Transverse colon (tissue), 4 donors: ENCODE measurements around the gene UBE2S. TPM values are rescaled to one million over a fixed set of nuclear protein-coding genes. Genes with fewer than 3 reads are reported as not detected.

ENCODE experiments used
- DNase-seq: peaks from one replicate; pipeline ENCODE4 v3.0.0-alpha.2; 2019
- H3K27ac ChIP-seq, 4 donors: fragments of 200-600 bp; sonication (generic); 2 replicates each; pipeline ENCODE4 v1.5.1; 2016 to 2018; ENCODE audit warnings: inconsistent platforms in 4 of 4
- H3K27me3 ChIP-seq: fragments of 200-600 bp; sonication (generic); 2 replicates; pipeline ENCODE4 v1.5.1; 2017; ENCODE audit warnings: inconsistent platforms
- H3K36me3 ChIP-seq, 4 donors: fragments of 200-600 bp; sonication (generic); 2 replicates each; pipeline ENCODE4 v1.5.1; 2017 to 2019; ENCODE audit warnings: inconsistent platforms in 4 of 4
- H3K4me1 ChIP-seq, 4 donors: fragments of 200-600 bp; sonication (generic); 2 replicates each; pipeline ENCODE4 v1.5.1; 2017 to 2020; ENCODE audit warnings: inconsistent platforms in 4 of 4
- H3K4me3 ChIP-seq, 4 donors: fragments of 200-600 bp; sonication (generic); 1 replicate in 1 of 4; 2 replicates in 3 of 4; pipeline versions ENCODE4 v1.5.1 to v1.6.1; 2017 to 2019; ENCODE audit warnings: inconsistent platforms in 4 of 4
- H3K9me3 ChIP-seq, 2 donors: fragments of 200-600 bp; sonication (generic); 2 replicates each; pipeline ENCODE4 v1.5.1; 2017 to 2019; ENCODE audit warnings: inconsistent platforms in 2 of 2
- EP300 ChIP-seq: sonication (generic); formaldehyde crosslinking; IDR thresholded peaks from one replicate; pipeline ENCODE4 v1.6.1; 2017; ENCODE audit warnings: antibody characterized with exemption, low read depth
- POLR2A ChIP-seq: fragments of 450-650 bp; IDR thresholded peaks from one replicate; pipeline ENCODE4 v1.6.1; 2016; ENCODE audit warnings: antibody characterized with exemption, mild to moderate bottlenecking, moderate library complexity
- POLR2AphosphoS5 ChIP-seq, 3 donors: sonication (generic); formaldehyde crosslinking; IDR thresholded peaks; one replicate each; pipeline ENCODE4 v1.6.1; 2016; ENCODE audit warnings: antibody characterized with exemption in 3 of 3
- WGBS, 2 donors: methylation state at CpG; one replicate each; pipeline ENCODE4 v1.1.5; 2018; ENCODE audit warnings: low coverage in 1 of 2; 5-methylcytosine and 5-hydroxymethylcytosine counted together
- in situ Hi-C, 4 donors: fragments of 200-750 bp; cut with MboI; loops; one replicate each; pipeline versions ENCODE4 v1.15.0 to v1.15.1; 2017; ENCODE audit warnings: low sequenced_read_pairs in 3 of 4, low pct_ligation_motif_present in 1 of 4, low pct_unique_long_range_greater_than_20kb in 1 of 4
- intact Hi-C: fragments of 100-400 bp; cut with DNase I; formaldehyde crosslinking; loops from one replicate; pipeline ENCODE4 v1.15.1; 2023; ENCODE audit warnings: low total_unique reads
- total RNA-seq, 4 donors: library from RNA; depleted of rRNA; stranded (reverse); fragments of >200 nt; gene quantifications; one replicate each; pipeline ENCODE4 v1.1.0, GENCODE V29; 2016
- TF ChIP-seq, protein P1 (sequence below), 5 experiments: fragments of 200-600 bp in 3 of 5; fragments of 450-650 bp in 2 of 5; sonication (generic) in 3 of 5; IDR thresholded peaks; 1 replicate in 2 of 5; 2 replicates in 3 of 5; pipeline ENCODE4 v1.5.1; 2016 to 2017; ENCODE audit warnings: antibody characterized with exemption in 5 of 5, inconsistent platforms in 3 of 5, mild to moderate bottlenecking in 2 of 5, moderate library complexity in 1 of 5

The UBE2S gene
- total RNA-seq, 4 donors from 2014 or later, result 12.4 to 40.8 (median 18.1) TPM

DNA sequence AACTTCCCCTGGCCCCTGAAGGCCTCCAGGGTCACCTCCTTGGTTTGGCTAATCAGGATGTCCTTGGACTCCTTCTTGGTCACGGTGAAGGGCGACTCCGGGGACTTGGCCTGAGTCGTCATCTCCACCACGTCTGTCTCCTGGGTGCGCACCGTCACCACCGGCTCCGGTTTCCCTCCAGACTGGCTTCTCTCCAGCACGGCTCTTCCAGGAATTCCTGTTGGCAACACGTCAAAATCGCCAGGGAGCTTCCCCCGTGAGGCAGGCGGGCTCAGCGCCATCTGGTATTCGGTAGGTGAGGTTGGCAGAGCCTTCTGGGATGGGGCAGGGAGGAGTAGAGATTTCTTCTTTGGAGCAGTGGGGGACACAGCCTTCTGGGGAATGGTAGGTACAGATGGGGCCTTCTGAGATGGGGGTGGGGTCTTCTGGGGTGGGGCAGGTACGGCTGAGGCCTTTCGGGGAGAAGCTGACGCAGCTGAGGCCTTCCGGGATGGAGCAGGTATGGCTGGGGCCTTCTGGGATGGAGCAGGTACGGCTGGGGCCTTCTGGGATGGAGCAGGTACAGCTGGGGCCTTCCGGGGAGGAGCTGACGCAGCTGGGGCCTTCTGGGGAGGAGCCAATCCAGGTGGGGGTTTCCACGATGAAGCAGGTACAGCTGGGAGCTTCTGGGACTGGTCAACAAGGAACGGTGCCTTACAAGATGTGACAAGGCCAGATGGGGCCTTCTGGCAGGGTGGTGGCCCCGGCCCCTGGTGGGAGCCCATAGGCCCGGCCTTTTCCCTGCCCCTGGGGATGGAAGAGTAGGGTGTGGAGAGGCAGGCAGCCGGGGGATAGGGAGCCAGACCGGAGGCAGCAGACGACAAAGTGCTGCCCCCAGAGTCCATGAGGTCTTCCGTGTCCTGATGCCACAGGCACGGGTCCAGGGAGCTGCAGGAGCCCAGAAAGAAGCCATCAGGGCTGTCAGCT lies 48.4 kb downstream of the UBE2S start:
- intact Hi-C loops (no loop called here), in situ Hi-C loops (no loop called here)
- Histone ChIP-seq H3K36me3 (no peaks in the 10 kb centered on the region), H3K9me3 (no peaks in the 10 kb centered on the region), H3K27ac (no peak overlapping the region), H3K4me3 (no peak overlapping the region), H3K27me3 (peaks cover 31% of the 10 kb centered on the region), H3K4me1 (peaks cover 6 to 11% (median 6%) of the 10 kb centered on the region in 4 donors)
- no peak for DNase-seq
- 77 to 79% methylated on average over 7 to 32 of the region's 32 CpGs for WGBS, 2 donors
- no peak for TF ChIP-seq POLR2AphosphoS5 (IDR thresholded peaks at IDR 0.05)
- TF ChIP-seq EP300, result no peak
- TF ChIP-seq, protein P1, sequence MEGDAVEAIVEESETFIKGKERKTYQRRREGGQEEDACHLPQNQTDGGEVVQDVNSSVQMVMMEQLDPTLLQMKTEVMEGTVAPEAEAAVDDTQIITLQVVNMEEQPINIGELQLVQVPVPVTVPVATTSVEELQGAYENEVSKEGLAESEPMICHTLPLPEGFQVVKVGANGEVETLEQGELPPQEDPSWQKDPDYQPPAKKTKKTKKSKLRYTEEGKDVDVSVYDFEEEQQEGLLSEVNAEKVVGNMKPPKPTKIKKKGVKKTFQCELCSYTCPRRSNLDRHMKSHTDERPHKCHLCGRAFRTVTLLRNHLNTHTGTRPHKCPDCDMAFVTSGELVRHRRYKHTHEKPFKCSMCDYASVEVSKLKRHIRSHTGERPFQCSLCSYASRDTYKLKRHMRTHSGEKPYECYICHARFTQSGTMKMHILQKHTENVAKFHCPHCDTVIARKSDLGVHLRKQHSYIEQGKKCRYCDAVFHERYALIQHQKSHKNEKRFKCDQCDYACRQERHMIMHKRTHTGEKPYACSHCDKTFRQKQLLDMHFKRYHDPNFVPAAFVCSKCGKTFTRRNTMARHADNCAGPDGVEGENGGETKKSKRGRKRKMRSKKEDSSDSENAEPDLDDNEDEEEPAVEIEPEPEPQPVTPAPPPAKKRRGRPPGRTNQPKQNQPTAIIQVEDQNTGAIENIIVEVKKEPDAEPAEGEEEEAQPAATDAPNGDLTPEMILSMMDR (IDR thresholded peaks at IDR 0.05), result no peak
- TF ChIP-seq POLR2A, result no peak

GRCh38 chr19:55358493-55358892 lies 49.1 kb downstream of the UBE2S start:
- no peak for DNase-seq
- Histone ChIP-seq H3K27me3 (peaks cover 39% of the 10 kb centered on the region), H3K4me3 (no peak overlapping the region), H3K4me1 (peaks cover 8 to 18% (median 13%) of the 10 kb centered on the region in 4 donors), H3K36me3 (no peaks in the 10 kb centered on the region), H3K27ac (no peak overlapping the region), H3K9me3 (no peaks in the 10 kb centered on the region)
- no peak for TF ChIP-seq POLR2AphosphoS5 (IDR thresholded peaks at IDR 0.05)
- TF ChIP-seq EP300, result no peak
- TF ChIP-seq, protein P1 (IDR thresholded peaks at IDR 0.05), result no peak
- no peak for TF ChIP-seq POLR2A
- in situ Hi-C loops (no loop called here), intact Hi-C loops (no loop called here)
- 96% methylated on average over 19 of the region's 19 CpGs; no CpG with 5 or more reads in 1 of the 2 donors for WGBS, 2 donors

- TF ChIP-seq POLR2A (no peak), EP300 (no peak), POLR2AphosphoS5 (IDR thresholded peaks at IDR 0.05) (no peak)
- TF ChIP-seq, protein P1 (IDR thresholded peaks at IDR 0.05), result no peak
- Histone ChIP-seq H3K9me3 (no peaks in the 10 kb centered on the region), H3K27me3 (peaks cover 63% of the 10 kb centered on the region), H3K36me3 (no peaks in the 10 kb centered on the region), H3K4me1 (peaks cover 17 to 39% (median 19%) of the 10 kb centered on the region in 4 donors), H3K4me3 (no peak overlapping the region), H3K27ac (no peak overlapping the region)
- intact Hi-C loops (no loop called here), in situ Hi-C loops (no loop called here)
- 27% methylated on average over 8 of the region's 13 CpGs; no CpG with 5 or more reads in 1 of the 2 donors for WGBS, 2 donors
- no peak for DNase-seq
Measured at GRCh38 chr19:55355213-55355821, 52.3 kb downstream of the UBE2S start.

DNA sequence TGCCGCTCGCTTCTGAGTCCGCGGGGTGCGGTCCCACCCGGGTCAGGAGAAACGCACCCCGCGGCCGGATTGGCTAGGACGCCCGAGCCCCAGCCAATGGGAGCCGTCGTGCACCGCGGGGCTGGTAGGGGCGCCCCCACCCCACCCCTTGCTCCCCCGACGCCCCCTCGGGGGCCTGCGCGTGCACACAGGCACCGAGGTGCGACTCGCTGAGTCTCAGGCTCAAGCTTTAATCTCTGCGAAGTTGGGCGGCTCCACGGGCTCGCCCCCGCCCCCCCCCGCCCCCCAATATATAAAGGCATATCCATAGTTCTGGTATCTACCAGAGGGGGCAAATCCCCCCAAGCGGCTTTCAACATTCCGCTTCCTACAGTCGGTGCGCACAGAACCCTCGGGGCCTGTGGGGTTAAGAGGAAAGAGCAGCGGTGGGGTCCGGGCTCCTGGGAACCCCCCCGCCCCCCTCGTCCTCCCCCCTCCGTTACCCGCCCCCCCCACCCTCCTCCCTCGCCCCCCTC lies 52.8 kb downstream of the UBE2S start, which contains the start of gene COX6B2:
TSS of gene COX6B2 (minus strand) at position 22 of the 515 bp plus-strand sequence. CDS start 198 bp downstream, outside the sequence.
- in situ Hi-C loops (no loop called here), intact Hi-C loops (no loop called here)
- Histone ChIP-seq H3K9me3 (no peaks in the 10 kb centered on the region), H3K4me3 (peak within 1 kb of the TSS; percentile 1 to 50 (median 27)), H3K36me3 (no peaks in the 10 kb centered on the region), H3K27me3 (peaks cover 63% of the 10 kb centered on the region), H3K4me1 (peaks cover 17 to 39% (median 19%) of the 10 kb centered on the region in 4 donors), H3K27ac (peak within 1 kb of the TSS in 3 of 4 donors; percentile 1 to 64 (median 50))
- DNase-seq, result no peak
- no peak for TF ChIP-seq EP300
- WGBS, 2 donors, result 4% methylated on average over 18 of the region's 43 CpGs; no CpG with 5 or more reads in 1 of the 2 donors
